HEK293 (cell line): ENCODE data around the gene KNOP1.

ENCODE experiments used
- CTCF ChIA-PET: fragments of 350-600 bp; formaldehyde crosslinking; extraction: SDS; loops from one replicate; lab custom pipeline; 2021; ENCODE audit warnings: antibody characterized with exemption; lab: Yijun Ruan, JAX
- POLR2A ChIA-PET: fragments of 300-600 bp; formaldehyde crosslinking; extraction: SDS; loops from one replicate; lab custom pipeline; 2020; ENCODE audit warnings: antibody characterized with exemption, inconsistent platforms; lab: Yijun Ruan, JAX
- H3K27ac ChIP-seq: fragments of 200-500 bp; sonication (Bioruptor generic); 2 replicates; pipeline ENCODE4 v1.5.1; 2014; ENCODE audit warnings: low read depth, low read length, control low read depth, inconsistent platforms; ENCODE audit errors: extremely low read depth
- H3K36me3 ChIP-seq, 2 experiments: fragments of 200-500 bp in 1 of 2; sonication (Bioruptor generic) in 1 of 2; 1 replicate in 1 of 2; 2 replicates in 1 of 2; pipeline ENCODE4 v1.5.1; 2014 to 2017; ENCODE audit warnings: inconsistent platforms in 2 of 2, low read length in 2 of 2; ENCODE audit not compliant: control insufficient read depth in 2 of 2, insufficient read depth in 1 of 2
- H3K4me1 ChIP-seq: fragments of 200-500 bp; sonication (Bioruptor generic); 2 replicates; pipeline ENCODE4 v1.5.1; 2014; ENCODE audit warnings: mild to moderate bottlenecking, low read length, inconsistent platforms; ENCODE audit not compliant: control insufficient read depth, insufficient read depth
- H3K4me3 ChIP-seq: 2 replicates; pipeline ENCODE4 v1.5.1; 2011; ENCODE audit warnings: low read depth, mild to moderate bottlenecking, control low read depth, low read length, moderate library complexity
- H3K9me3 ChIP-seq: fragments of 200-500 bp; sonication (Bioruptor generic); 2 replicates; pipeline ENCODE4 v1.5.1; 2014; ENCODE audit warnings: low read depth, low read length, inconsistent platforms; ENCODE audit not compliant: control insufficient read depth, insufficient read depth
- MYNN ChIP-seq: fragments of 450-650 bp; formaldehyde crosslinking; IDR thresholded peaks from 2 replicates; pipeline ENCODE4 v1.5.1; 2016; ENCODE audit warnings: missing biosample characterization, missing genetic modification characterization, borderline replicate concordance
- MZF1 ChIP-seq: fragments of 450-650 bp; formaldehyde crosslinking; IDR thresholded peaks from 2 replicates; pipeline ENCODE4 v1.5.1; 2017; ENCODE audit warnings: missing biosample characterization, missing genetic modification characterization, borderline replicate concordance
- SCRT2 ChIP-seq: fragments of 450-650 bp; formaldehyde crosslinking; IDR thresholded peaks from 2 replicates; pipeline ENCODE4 v1.5.1; 2016; ENCODE audit warnings: missing biosample characterization, missing genetic modification characterization
- ZFP3 ChIP-seq: fragments of 450-650 bp; formaldehyde crosslinking; IDR thresholded peaks from 2 replicates; pipeline ENCODE4 v1.5.1; 2016; ENCODE audit warnings: low read depth, missing biosample characterization, missing genetic modification characterization
- ZNF112 ChIP-seq: fragments of 450-650 bp; formaldehyde crosslinking; IDR thresholded peaks from 2 replicates; pipeline ENCODE4 v1.5.0; 2017; ENCODE audit warnings: missing biosample characterization, missing genetic modification characterization
- ZNF146 ChIP-seq: fragments of 450-650 bp; formaldehyde crosslinking; IDR thresholded peaks from 2 replicates; pipeline ENCODE4 v1.5.1; 2016; ENCODE audit warnings: missing biosample characterization, missing genetic modification characterization
- ZNF184 ChIP-seq: fragments of 450-650 bp; IDR thresholded peaks from 2 replicates; pipeline ENCODE4 v1.5.1; 2018; ENCODE audit warnings: missing biosample characterization, mild to moderate bottlenecking, missing genetic modification characterization
- ZNF274 ChIP-seq, 2 experiments: fragments of 200-500 bp in 1 of 2; fragments of 450-650 bp in 1 of 2; sonication (Bioruptor generic) in 1 of 2; formaldehyde crosslinking in 1 of 2; IDR thresholded peaks; 2 replicates each; pipeline versions ENCODE4 v1.5.1 to v1.6.1; 2014 to 2016; ENCODE audit warnings: borderline replicate concordance in 1 of 2, inconsistent platforms in 1 of 2, low read length in 1 of 2, missing biosample characterization in 1 of 2, missing genetic modification characterization in 1 of 2
- ZNF37A ChIP-seq: fragments of 450-650 bp; IDR thresholded peaks from 2 replicates; pipeline ENCODE4 v1.5.1; 2018; ENCODE audit warnings: missing biosample characterization, missing genetic modification characterization
- ZNF391 ChIP-seq: fragments of 450-650 bp; formaldehyde crosslinking; IDR thresholded peaks from 2 replicates; pipeline ENCODE4 v1.5.1; 2016; ENCODE audit warnings: low read depth, missing biosample characterization, missing genetic modification characterization, borderline replicate concordance
- ZNF48 ChIP-seq: fragments of 450-650 bp; formaldehyde crosslinking; IDR thresholded peaks from 2 replicates; pipeline ENCODE4 v1.5.1; 2016; ENCODE audit warnings: missing biosample characterization, missing genetic modification characterization
- ZNF501 ChIP-seq: fragments of 450-650 bp; formaldehyde crosslinking; IDR thresholded peaks from 2 replicates; pipeline ENCODE4 v1.5.1; 2016; ENCODE audit warnings: missing biosample characterization, missing genetic modification characterization
- ZNF555 ChIP-seq: fragments of 450-650 bp; formaldehyde crosslinking; conservative IDR thresholded peaks from 2 replicates; pipeline ENCODE4 v1.5.1; 2017; ENCODE audit warnings: missing biosample characterization, mild to moderate bottlenecking, missing genetic modification characterization, inconsistent platforms
- ZNF558 ChIP-seq: fragments of 450-650 bp; formaldehyde crosslinking; IDR thresholded peaks from 2 replicates; pipeline ENCODE4 v1.5.1; 2016; ENCODE audit warnings: missing biosample characterization, missing genetic modification characterization
- ZNF664 ChIP-seq: fragments of 450-650 bp; formaldehyde crosslinking; IDR thresholded peaks from 2 replicates; pipeline ENCODE4 v1.5.1; 2016; ENCODE audit warnings: missing biosample characterization, missing genetic modification characterization
- ZNF707 ChIP-seq: fragments of 450-650 bp; formaldehyde crosslinking; IDR thresholded peaks from 2 replicates; pipeline ENCODE4 v1.5.1; 2016; ENCODE audit warnings: missing biosample characterization, missing genetic modification characterization
- TF ChIP-seq, protein P1 (sequence below): fragments of 450-650 bp; formaldehyde crosslinking; IDR thresholded peaks from 2 replicates; pipeline ENCODE4 v1.5.1; 2017; ENCODE audit warnings: missing biosample characterization, mild to moderate bottlenecking, missing genetic modification characterization, moderate library complexity
- TF ChIP-seq, protein P2 (sequence below): fragments of 450-650 bp; formaldehyde crosslinking; IDR thresholded peaks from 2 replicates; pipeline ENCODE4 v1.5.1; 2017; ENCODE audit warnings: missing biosample characterization, missing genetic modification characterization
- TF ChIP-seq, protein P3 (sequence below): fragments of 450-650 bp; formaldehyde crosslinking; IDR thresholded peaks from 2 replicates; pipeline ENCODE4 v1.5.1; 2016; ENCODE audit warnings: missing biosample characterization, missing genetic modification characterization

KNOP1 gene

DNA sequence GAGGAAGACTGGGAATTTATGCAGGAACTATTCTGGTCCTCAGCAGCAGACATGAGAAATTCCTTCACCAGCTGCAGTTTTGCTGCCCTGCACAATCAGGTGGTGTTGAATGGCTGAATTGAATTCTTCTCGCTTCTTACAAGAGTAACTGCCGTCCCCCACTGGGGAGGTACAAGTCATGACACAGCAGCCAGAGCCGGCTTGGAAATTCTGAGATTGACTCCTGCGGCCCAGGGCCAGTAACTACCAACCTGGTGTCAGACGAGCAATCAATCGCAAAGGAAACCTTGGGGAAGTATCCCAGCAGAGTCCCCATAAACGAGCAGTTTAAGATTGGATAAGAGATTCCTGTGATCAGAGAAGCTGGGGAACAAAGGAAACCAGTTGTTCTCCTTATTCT, 30.7 kb downstream of the KNOP1 start:
- no peaks in the 10 kb centered on the region for H3K9me3 ChIP-seq
- no peak overlapping the region for H3K4me3 ChIP-seq
- ChIA-PET CTCF (no interaction called here), POLR2A (no interaction called here)
- H3K36me3 ChIP-seq, result peaks cover 12 to 36% of the 10 kb centered on the region in 2 experiments; a peak in 2 of 3 replicates
- no peaks in the 10 kb centered on the region for H3K4me1 ChIP-seq
- TF ChIP-seq, protein P1, sequence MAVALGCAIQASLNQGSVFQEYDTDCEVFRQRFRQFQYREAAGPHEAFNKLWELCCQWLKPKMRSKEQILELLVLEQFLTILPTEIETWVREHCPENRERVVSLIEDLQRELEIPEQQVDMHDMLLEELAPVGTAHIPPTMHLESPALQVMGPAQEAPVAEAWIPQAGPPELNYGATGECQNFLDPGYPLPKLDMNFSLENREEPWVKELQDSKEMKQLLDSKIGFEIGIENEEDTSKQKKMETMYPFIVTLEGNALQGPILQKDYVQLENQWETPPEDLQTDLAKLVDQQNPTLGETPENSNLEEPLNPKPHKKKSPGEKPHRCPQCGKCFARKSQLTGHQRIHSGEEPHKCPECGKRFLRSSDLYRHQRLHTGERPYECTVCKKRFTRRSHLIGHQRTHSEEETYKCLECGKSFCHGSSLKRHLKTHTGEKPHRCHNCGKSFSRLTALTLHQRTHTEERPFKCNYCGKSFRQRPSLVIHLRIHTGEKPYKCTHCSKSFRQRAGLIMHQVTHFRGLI (tag by site-specific recombination), result no peak
- TF ChIP-seq ZNF391 (tag by site-specific recombination) (no peak), ZNF558 (tag by site-specific recombination) (no peak), ZNF274 (IDR thresholded peaks at IDR 0.05; ENCODE audit: low read length) (no peak), ZNF274 (tag by site-specific recombination; IDR thresholded peaks at IDR 0.05; ENCODE audit: borderline replicate concordance) (no peak), ZNF664 (tag by site-specific recombination) (no peak), ZNF501 (tag by site-specific recombination) (no peak), MZF1 (no peak), ZNF48 (tag by site-specific recombination) (no peak), ZNF707 (no peak), ZFP3 (no peak), ZNF37A (tag by site-specific recombination) (no peak), ZNF112 (no peak), ZNF184 (tag by site-specific recombination) (no peak), ZNF555 (no peak)
- TF ChIP-seq, protein P2, sequence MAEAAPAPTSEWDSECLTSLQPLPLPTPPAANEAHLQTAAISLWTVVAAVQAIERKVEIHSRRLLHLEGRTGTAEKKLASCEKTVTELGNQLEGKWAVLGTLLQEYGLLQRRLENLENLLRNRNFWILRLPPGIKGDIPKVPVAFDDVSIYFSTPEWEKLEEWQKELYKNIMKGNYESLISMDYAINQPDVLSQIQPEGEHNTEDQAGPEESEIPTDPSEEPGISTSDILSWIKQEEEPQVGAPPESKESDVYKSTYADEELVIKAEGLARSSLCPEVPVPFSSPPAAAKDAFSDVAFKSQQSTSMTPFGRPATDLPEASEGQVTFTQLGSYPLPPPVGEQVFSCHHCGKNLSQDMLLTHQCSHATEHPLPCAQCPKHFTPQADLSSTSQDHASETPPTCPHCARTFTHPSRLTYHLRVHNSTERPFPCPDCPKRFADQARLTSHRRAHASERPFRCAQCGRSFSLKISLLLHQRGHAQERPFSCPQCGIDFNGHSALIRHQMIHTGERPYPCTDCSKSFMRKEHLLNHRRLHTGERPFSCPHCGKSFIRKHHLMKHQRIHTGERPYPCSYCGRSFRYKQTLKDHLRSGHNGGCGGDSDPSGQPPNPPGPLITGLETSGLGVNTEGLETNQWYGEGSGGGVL (tag by site-specific recombination), result no peak
- H3K27ac ChIP-seq, result no peak overlapping the region

DNA sequence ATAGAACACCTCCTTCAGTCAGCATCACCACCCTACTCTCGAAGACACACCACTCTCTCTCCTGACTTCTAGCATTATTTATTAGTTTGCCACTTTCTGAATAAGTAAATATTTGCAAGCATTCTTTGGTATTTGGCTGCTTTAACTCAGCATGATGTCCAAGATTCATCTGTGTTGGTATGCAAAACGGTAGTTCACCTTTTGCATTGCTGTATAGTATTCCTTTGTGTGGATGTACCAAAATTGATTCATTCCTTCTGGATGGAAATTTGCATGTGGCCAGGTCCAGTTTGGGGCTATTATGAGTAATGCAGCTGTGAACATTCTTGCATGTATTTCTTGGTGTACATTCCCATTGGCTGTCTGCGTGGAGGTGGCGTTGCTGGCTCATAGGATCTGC, 32.9 kb downstream of the KNOP1 start:
- POLR2A ChIA-PET, result no interaction called here
- peaks cover 12 to 34% of the 10 kb centered on the region in 2 experiments; a peak in 2 of 3 replicates for H3K36me3 ChIP-seq
- H3K4me3 ChIP-seq, result no peak overlapping the region
- no peaks in the 10 kb centered on the region for H3K9me3 ChIP-seq
- no peak overlapping the region for H3K27ac ChIP-seq
- CTCF ChIA-PET, result no interaction called here
- TF ChIP-seq, protein P3, sequence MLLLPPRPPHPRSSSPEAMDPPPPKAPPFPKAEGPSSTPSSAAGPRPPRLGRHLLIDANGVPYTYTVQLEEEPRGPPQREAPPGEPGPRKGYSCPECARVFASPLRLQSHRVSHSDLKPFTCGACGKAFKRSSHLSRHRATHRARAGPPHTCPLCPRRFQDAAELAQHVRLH, result 0 out of 2 replicates have a peak, but pooled peaks have one; percentile 46
- no peak for TF ChIP-seq SCRT2 (tag by site-specific recombination)
- TF ChIP-seq ZNF146 (tag by site-specific recombination), result peak; percentile 95
- TF ChIP-seq MYNN (tag by site-specific recombination), result no peak
- H3K4me1 ChIP-seq, result no peaks in the 10 kb centered on the region
